Right forelimb (tissue), 1 donor: Measurements from ENCODE around the gene CRPPA.
"Not testable (repeated sequence)": the region's sequence is repeated elsewhere in the genome, so short reads cannot be mapped to it uniquely, and the experiment has no call there.

Experiments
- DNase-seq: peaks from one replicate; pipeline ENCODE4 v3.0.0-alpha.2; 2018

Gene CRPPA

DNA sequence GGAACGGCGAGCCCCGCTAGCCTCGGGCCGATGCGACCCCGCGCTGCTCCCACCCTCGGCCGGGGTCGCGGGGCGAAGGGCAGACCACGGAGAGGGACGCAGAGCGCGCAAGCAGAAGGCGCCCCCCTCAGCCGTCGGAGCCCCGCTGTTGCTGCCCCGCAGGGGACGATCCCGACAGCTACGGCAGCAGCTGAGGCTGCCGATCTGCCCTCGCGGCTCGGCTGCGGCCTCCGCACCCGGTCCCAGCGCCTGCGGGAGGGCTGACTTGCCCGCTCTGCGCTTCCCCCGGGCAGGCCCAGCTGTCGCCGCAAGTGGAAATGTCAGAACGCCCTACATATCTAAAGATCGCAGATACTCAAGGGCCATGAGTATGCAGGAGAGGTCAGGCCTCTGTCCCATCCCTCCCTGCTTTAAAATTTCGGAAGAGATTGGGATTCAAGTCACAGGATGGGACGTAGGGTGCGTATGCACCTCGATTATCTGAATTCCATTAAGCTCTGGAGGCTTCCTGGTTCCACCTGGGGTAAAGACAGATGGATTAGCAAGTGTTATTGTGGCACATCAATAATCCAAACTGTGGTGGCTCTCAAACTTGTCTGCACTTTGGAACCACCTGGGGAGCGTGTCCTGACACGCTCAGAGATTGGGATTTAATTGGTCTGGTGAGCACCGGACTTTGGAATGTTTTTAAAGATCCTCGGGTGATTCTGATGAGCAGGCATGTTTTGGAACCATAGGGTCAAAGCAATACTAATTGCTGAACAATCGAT is at the start of gene CRPPA:
Gene CRPPA (minus strand): TSS at position 206 of the 770 bp plus-strand sequence. CDS start 216 bp downstream, outside the sequence.
- peak; percentile 83 for DNase-seq

DNA sequence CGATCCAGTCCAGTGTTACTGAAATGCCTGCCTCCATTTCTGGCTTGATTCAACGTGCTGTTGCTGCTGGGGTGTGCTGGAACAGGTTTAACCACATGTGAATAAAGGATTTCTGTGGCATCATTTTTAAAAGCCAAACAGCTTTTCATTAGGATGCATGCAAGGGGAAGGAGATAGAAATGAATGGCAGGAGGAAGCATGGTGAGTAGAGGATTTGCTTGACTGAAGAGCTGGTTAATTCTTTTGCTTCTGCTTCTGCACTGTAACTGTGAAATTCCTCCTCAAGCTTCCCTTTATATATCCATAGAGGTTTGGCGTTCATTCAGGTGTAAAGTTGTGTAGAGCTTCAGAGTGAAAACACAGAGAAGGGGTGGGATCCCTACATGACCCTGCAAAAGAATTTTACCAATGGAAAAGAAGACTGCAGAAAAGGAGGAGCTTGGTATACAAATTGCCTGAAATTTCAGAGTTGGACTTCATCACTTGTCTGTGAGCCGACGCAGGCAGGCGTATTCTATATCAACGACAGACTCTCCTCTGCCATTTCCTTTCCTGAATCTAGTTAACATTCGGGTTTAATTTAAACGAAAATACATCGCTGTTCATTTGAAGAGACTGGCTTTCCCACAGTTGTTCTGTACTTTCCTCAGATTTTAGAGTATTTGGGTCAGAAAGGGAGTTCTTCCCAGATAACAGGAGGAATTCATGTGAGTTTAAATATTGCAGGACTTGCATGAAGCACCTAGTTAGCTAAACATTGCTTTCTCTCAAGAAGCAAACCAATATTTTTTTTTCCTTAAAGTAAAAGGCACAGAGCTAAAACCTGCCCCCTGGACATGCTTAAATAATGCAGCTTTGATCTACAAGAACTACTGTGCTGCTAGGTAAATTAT is 44.4 kb upstream of the CRPPA start, which contains the start of gene SOSTDC1:
Gene SOSTDC1 (minus strand): TSS at position 270 of the 893 bp plus-strand sequence. CDS start 70 bp downstream, at position 200.
- peak; percentile 53 for DNase-seq

DNA sequence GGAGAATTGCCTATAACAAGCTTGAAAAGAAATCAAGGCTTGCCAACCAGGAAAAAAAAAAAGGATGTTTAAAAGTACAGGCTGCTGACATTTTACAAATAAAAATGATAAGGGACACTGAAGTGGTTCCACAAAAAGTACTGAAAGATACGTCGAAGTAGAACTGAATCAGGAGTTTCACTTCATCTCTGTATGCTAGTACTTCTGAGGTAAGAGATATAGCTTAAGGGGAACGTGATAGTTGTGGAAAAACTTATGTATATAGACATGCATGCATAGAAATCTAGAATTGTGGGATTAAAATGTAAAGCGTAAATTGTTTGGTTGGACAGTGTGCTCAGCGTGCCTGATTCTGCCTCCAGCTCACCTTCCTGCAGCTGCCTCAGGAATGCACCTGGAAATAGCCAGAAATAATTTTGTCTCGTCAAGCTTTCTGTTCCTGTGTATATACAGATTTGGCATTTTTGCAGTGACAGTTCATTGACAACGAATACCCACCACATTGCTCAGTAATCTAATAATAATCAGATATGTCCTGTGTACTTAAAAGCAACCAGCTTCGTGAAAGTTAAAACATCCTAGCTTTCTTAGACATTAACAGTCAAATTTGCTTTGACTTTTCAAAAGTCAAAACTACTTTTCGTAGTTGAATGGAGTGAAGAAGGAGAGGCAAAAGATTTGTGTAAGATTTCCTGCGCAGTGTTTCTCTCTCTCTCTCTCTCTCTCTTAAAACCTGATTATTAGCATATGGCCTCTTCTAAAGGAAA is 42.8 kb upstream of the CRPPA start:
- no peak for DNase-seq

DNA sequence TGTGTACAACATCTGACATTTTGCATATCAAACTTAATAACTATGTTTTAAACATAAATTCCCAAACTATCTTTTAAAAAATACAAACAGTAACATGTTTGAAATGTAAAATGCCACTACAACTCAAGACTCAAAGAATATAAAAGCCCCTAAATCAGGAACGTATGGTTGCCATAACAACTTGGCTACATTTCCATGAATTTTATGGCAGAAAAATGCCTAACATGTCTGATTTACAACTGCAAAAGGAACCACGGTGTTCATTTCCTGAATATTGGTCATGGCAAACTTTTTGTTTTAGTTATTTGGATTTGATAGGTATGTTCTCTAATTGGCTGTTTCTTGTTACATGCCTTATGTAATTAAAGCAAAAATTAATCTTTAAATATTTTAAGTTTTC is 42.2 kb upstream of the CRPPA start:
- no peak for DNase-seq

DNA sequence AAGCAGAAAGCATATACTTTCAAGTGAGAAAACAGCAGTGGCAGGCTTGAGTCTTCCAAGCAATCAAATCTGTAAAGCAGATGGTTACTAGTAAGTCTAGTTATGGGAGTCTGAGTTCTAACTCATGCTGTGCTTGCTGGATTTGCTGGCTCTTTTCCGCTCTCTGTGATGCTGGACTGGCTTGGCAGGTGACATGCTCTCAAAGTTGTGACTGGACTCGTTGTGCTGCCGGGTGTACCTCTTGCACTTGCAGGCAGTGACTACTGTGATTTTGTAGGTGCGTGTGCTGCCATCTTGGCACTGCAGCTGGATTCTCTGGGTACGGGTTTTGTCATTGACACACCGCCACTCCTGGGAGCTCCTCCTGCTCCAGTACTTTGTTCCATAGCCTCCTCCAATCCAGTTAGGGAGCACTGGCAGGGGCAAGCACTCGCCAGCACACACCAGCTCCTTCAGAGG is 41.1 kb upstream of the CRPPA start:
- peak; percentile 51 for DNase-seq

DNA sequence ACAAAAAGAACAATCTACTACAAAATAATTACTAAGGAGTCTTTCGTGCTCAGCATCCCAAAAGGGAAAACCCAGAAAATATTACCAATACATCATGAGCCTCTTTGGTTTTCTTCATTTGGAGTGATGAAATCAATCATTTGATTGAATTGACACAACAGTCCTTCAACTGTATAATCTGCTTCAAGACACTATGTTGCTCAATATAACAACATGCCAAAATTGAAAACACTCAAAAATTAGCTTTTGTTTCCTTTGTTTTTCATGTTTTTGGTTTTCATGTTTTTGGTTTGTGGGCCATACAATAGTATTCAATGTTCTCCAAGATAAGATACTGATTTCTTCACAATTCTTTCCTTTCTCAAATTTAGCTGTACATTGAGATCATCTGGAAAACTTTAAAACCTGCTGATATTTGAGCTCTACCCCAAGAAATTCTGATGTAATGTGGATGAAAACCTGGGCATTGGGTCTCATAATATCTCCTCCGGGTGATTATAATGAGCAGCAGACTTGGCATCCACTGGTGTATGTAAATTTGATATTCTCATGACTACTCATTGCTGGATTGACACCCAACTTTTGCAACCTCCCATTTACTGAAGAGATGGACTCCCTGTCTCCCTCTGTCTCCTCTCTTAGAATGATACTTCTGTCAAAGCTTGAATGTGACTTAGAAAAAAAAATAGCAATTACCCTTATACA is 39.6 kb upstream of the CRPPA start:
- DNase-seq: no peak

DNA sequence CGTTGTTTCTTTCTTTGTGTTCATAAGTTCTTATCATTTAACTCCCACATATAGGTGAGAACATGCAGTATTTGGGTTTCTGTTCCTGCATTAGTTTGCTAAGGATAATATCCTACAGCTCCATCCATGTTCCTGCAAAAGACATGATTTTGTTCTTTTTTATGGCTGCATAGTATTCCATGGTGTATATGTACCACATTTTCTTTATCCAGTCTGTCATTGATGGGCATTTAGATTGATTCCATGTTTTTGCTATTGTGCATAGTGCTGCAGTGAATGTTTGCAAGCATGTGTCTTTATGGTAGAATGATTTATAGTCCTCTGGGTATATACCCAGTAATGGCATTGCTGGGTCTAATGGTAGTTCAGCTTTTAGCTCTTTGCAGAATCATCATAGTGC is 35.0 kb upstream of the CRPPA start:
- not testable (repeated sequence) for DNase-seq

DNA sequence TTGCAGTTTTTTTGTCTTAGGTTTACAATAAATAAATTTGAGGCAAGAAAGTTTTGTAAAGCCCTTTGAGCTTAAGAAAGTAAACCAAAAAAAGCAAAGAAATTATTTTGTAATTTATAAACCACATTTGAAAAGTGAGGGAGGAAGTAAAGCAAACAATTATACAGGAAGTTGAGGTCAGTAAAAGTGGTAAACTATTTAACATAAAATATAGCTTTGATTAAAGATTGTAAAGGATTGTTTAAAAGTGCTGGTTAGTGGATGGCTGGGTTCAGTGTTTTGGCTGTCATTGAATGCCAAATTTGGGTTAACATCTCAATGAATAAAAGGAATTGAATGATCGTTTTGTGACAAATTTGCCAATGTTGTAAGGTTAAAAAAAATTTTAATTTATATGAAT is 34.3 kb upstream of the CRPPA start:
- DNase-seq: no peak

DNA sequence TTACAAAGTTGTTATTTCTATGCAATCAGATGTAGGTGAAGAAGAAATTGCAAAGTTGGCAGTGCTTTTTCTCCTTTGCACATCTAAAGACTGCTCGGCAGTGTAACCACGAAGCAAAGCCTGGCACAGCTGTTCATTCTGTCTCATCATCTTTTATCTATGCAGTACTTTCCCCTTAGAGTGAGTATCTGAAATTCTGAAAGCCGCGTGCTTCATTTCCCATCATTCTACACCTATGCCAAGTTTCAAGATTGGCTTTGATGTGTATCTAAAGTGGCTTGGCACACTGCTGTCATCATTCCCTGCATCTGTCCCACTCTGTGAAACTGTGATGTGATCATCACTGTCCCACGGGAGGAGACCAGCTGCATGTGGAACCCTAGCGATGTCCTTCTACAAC is 29.0 kb upstream of the CRPPA start:
- no peak for DNase-seq

DNA sequence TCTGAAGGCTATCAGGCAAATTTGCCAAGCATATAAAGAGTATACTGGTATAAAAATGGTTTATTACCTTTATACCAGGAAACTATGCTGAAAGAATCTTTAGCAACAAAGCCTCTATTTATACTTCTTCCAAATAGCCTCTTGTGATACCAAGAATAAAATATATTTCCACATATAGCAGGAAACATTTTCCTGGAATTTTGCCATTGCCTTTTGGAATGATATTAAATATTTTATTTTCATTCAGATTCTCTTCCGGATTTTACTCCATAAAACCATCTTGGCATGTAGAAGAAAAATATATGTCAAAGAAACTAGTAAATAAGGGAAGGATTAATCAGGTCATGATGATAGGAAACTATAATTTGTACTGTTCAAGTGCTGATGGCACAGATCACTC is 26.5 kb upstream of the CRPPA start:
- DNase-seq: no peak

DNA sequence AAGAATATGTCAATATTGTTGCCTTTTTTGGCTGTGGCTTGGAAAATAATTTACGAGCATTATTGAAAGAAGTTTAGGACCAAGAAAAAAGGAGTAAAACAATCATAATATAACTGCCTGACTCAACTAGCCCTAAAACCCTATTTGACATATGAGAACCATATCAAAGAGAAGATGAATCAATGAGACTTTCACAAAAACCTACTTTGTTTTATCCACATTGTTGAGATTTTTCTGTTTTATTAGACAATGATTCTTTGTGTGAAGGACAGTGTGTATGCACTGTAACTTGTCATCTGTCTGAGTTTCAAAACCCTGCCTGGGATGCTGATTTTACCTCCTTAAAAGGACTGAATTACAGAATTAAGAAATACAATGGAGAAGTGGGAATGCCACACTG is 25.2 kb upstream of the CRPPA start:
- no peak for DNase-seq

DNA sequence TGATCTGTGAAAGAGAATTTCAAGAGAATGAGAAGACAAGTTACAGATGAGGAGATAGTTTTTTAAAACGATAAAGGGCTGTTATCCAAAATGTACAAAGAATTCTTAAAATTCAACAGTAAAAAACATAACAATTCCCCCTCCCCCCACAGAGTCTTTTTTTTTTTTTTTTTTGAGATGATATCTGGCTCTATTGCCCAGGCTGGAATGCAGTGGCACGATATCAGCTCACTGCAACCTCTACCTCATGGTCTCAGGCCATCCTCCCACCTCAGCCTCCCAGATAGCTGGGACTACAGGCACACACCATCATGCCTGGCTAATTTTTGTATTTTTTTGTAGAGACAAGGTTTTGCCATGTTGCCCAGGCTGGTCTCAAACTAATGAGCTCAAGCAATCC is 22.5 kb upstream of the CRPPA start:
- not testable (repeated sequence) for DNase-seq

DNA sequence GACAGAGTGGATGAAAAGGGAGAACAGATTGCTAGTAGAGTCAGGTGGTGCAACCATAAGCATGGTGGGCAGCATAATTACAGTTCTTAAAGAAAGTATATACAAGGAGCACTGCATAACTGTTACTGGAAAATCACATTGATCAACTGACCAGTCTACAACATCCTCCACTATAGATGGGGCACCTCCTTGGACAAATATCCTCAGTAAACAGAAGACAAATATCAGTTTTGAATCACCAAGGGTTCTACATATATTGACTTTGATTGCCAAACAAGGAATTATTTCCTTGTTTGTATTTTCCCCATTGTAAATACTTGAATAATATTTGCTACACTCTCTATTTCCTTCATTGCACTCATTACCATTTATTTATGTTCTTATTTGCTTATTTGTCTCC is 17.6 kb upstream of the CRPPA start:
- no peak for DNase-seq

DNA sequence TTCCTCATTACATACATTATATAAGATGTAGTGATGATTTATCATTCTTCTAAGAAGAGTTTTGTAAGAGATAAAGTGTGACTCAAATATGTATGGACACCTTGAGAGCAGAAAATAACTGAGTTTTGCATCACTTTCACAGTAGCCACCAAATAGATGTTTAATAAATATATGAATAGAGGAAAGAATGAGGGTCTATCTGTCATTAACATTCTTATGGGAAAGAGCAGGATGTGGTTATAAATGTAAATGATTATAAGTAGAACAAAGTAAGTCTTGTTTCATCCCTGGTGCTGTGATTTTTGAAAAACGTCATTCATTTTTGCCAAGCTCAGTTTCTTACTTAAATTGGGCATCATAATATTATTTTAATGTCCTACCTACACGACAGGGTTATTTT is 15.0 kb upstream of the CRPPA start:
- no peak for DNase-seq

DNA sequence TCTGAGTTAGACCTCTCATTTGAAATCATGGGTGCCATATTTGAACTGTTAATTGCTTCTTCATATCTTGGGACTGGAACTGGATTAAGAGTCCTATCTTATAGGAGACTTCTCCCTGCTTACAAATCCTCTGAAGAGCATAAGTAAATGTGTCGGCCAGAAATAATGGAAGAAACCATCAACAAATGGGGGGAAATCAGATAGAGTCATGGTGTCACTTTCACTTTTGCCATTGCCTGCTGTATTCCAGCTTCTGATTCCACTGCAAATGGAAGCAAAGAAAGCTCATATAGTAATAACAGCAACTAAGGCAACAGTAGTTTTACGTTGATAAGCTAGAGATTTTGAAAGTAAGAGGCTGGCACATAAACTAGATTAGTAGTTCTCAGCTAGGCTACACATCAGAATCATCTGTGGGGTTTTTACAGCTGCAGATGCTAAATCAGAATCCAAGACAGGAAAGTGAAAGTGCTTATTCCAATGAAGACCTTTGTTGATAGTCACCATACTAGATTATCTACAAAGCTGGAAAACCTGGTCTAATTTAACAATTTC is 12.3 kb upstream of the CRPPA start:
- DNase-seq: no peak

DNA sequence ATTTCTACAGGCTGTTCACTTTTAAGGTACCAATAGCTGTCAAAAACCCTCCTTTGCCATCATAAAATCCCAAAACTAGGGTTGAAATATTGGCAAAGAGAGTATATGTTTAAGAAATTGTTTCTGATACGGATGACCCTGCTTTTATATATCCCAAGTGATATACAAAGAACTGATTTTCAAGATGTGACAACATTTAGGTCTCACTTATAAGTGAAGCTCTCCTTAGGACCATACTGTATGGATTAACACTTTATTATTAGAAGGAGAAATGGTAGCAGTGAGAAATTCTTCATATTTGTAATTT is 11.0 kb upstream of the CRPPA start:
- DNase-seq: no peak

DNA sequence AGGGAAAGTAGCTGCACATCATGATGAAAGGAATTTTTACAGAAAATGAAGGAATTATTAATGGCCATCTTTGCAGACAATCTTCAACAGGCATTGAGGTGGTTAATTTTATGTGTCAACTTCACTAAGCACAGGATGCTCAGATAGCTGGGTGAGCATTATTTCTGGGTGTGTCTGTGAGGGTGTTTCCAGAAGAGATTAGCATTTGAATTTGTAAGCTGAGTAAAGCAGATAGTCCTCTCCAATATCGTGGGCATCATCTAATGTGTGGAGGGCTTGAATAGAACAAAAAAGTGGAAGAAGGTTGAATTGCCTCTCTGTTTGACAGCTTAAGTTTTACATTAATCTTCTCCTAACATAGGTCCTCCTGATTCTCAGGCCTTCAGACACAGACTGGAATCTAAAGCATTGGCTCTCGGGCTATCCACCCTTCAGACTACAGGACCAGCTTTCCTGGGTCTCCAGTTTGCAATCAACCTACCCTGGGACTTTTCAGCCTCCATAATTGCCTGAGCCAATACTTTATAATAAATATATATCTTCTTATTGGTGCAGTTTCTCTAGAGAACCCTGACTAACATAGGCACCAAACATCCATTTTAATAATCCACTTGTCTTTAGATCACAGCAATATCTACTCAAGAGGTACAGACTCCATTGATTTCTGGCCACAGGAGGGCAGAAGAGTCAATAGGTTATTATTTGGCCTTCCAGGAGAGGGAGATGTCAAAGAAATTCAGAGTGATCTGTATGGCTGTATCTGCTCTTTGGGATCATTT is 10.5 kb upstream of the CRPPA start:
- DNase-seq: no peak

DNA sequence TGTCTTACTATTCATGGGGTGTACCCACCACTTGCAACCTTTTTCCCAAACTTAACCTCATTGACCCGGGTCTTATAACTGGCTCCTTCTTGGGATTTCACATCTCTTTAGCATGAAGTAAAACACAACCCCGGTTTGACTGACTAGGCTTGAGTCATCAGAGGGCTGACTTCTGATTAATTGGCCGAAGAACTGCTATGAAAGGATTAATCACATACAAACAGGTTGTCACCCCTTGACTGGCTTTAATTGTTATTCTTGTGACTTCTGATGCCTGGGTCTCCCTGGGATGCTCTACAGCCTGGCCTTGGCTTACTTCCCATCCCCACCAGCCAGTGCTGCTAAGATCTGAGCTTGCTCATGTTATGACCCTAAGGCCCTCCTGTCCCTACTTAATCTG is 8.8 kb upstream of the CRPPA start:
- no peak for DNase-seq

DNA sequence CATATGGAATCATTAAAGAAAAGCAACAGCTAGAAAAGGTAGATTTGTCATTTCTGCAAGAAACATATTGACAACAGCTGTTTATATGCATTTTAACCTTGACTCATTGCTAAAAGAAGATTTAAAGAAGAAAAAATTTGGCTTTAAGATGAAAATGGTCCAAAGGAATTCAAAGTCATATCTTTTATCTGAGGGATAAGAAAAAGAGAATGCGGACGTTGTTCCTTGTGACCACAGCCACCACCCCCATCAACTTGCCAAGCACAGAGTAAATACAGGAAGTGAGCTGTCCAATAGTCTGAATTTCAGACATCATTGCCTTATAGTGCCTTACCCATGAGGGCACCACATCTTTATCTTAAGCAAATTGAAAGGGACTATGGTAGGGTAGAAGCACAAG is 7.3 kb upstream of the CRPPA start:
- DNase-seq: no peak

DNA sequence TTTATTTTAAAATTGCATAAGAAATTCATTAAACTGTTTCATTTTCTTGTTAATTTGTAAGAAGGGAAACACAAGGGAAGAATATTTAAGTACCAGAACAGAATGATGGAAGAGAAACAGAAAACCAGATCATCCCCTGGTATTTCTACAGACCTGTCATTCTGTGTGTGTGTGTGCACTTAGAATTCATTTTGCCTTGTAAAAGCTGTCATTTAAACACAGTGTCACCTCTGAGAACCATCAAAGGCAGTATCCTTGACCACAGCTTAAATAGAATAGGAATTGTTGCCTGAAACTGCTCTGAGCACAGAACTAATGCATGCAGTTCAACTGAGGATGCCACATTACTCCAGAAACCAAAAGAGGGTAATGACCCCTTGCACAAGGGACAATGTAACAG is 6.8 kb upstream of the CRPPA start:
- DNase-seq: no peak

DNA sequence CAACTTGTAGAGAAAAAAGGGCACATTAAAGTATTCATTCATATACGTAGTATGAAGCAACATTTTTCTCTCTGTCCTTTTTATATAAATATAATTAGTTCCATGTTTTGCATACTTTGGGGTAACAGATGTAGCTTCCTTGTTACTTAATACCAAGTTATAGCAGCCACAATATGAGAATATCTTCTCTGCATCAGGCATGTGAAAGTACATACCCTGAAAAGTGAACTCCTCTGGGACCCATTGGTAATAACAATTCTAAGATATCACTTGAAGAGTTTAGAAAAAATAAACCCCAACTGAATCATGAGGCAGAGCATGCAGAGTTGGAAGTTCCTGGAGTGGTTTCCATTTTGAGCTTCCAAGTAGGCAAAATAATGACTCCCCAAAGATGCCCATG is 2.4 kb upstream of the CRPPA start:
- no peak for DNase-seq

DNA sequence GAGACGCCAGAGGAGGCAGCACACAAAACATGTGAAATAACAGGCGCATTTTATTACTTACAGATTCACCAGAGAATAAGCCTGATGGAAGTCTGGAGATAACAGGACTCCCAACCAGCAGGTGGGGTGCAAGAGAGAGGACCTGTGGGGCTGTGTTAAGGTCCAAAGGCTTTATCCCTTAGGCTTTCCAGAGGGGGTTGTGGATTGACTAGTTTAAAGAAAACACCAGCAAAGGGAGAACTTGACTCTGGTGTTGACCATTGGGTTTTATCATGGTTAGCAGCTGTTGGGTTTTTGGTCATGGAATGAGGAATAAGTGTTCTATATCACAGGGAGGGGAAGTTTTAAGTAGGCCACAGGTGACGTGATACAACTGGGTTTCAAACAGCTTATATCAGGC is 1.6 kb upstream of the CRPPA start:
- no peak for DNase-seq
